ENCODE data around the gene RNF183.

RNF183 gene

DNA sequence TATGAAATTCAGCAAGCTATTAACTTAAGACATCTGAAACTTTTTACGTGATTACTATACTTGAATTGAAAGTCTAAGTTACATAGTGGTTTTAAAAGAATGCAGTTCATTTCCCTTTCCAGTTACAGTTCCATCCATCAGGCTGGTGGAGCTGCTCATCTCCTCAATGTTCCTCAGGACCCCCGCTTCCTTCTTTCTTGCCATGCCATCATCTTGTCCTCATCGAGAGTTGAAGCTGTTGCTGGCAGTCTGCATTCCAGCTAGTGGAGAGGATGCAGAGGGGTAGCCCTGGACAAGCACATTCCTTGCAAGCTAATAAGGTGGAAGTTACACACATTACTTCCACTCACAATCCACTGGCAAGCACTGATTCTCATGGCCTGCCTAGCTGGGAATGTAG lies 8.8 kb upstream of the RNF183 start:
- H3K9ac ChIP-seq (ENCODE audit: low read depth, low read length, poor library complexity) = no peak overlapping the region
- H2BK120ac ChIP-seq (ENCODE audit: low read depth, low read length) = no peak overlapping the region
- no peak overlapping the region for H3K18ac ChIP-seq (ENCODE audit: low read length)
- H3K36me3 ChIP-seq (replicated peaks in 1 of 2; ENCODE audit: control insufficient read depth in 2 of 2, insufficient read depth in 2 of 2, low read length in 2 of 2) = no peaks in the 10 kb centered on the region
- WGBS, 2 donors (ENCODE audit: extremely low coverage in 2 of 2, insufficient read length in 2 of 2, insufficient replicate concordance in 1 of 2) = no CpG with 5 or more reads among the region's 3 CpGs
- peaks cover 2 to 13% of the 10 kb centered on the region in 2 donors for H3K4me1 ChIP-seq (ENCODE audit: control insufficient read depth in 2 of 2, insufficient read depth in 1 of 2, low read depth in 1 of 2, low read length in 2 of 2)
- H3K4me2 ChIP-seq (ENCODE audit: insufficient read depth, low read length, poor library complexity, severe bottlenecking) = no peak overlapping the region
- H2BK5ac ChIP-seq (ENCODE audit: low read length) = no peak overlapping the region
- no peak overlapping the region for H3K27ac ChIP-seq (replicated peaks; ENCODE audit: low read length)
- no peak overlapping the region for H4K91ac ChIP-seq (ENCODE audit: low read depth, low read length, poor library complexity)
- no peak overlapping the region for H3K23ac ChIP-seq (ENCODE audit: low read depth, low read length, poor library complexity)
- H4K8ac ChIP-seq (ENCODE audit: low read depth, low read length) = no peak overlapping the region
- H3K9me3 ChIP-seq (replicated peaks in 1 of 2; ENCODE audit: control insufficient read depth in 2 of 2, insufficient read depth in 1 of 2, low read depth in 1 of 2, low read length in 2 of 2) = no peaks in the 10 kb centered on the region
- no peak overlapping the region for H2AK5ac ChIP-seq (ENCODE audit: low read depth, low read length)
- H3K79me1 ChIP-seq (ENCODE audit: low read depth, low read length) = no peaks in the 10 kb centered on the region
- H3K4me3 ChIP-seq (ENCODE audit: low read length in 2 of 2) = no peak overlapping the region
- DNase-seq (ENCODE audit: low spot score) = no peak
- no peak overlapping the region for H2BK12ac ChIP-seq (ENCODE audit: low read length)
- no peak overlapping the region for H3K4ac ChIP-seq (ENCODE audit: low read length)
- H2BK15ac ChIP-seq (ENCODE audit: low read length) = no peak overlapping the region
- H3K27me3 ChIP-seq (ENCODE audit: control insufficient read depth in 3 of 3, insufficient read depth in 3 of 3, low read depth in 1 of 3, low read length in 3 of 3) = peaks cover 0 to 2% (median 0%) of the 10 kb centered on the region in 3 experiments
- H3K14ac ChIP-seq (ENCODE audit: low read length) = no peak overlapping the region
- H2AFZ ChIP-seq (ENCODE audit: low read length) = no peak overlapping the region

DNA sequence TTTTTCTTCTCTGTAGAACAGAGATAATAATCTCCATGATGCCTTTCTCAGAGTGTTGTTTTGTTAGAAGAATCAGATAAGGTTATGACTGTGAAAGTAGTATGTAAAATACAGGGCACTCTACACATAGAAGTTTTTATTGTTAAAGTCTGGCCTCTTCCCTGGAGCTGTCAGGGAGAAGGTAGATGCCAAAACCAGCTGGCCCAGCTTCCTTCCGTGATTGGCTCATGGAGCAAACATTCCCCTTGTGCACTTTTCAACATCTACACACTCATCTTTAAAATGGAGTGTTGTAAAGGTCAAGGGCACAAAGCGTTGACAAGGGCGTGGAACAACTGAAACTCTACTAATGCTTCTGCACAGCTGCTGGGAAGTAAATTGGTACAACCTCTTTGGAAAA lies 7.4 kb upstream of the RNF183 start:
- Histone ChIP-seq H3K4ac (ENCODE audit: low read length) (no peak overlapping the region), H2AFZ (ENCODE audit: low read length) (no peak overlapping the region), H3K9ac (ENCODE audit: low read depth, low read length, poor library complexity) (no peak overlapping the region), H2BK12ac (ENCODE audit: low read length) (no peak overlapping the region), H3K14ac (ENCODE audit: low read length) (no peak overlapping the region), H3K36me3 (replicated peaks in 1 of 2; ENCODE audit: control insufficient read depth in 2 of 2, insufficient read depth in 2 of 2, low read length in 2 of 2) (no peaks in the 10 kb centered on the region), H3K27ac (replicated peaks; ENCODE audit: low read length) (no peak overlapping the region), H3K4me3 (ENCODE audit: low read length in 2 of 2) (peak overlapping the region in 1 of 2 donors; percentile 25), H3K4me1 (ENCODE audit: control insufficient read depth in 2 of 2, insufficient read depth in 1 of 2, low read depth in 1 of 2, low read length in 2 of 2) (peaks cover 0 to 8% of the 10 kb centered on the region in 2 donors), H4K8ac (ENCODE audit: low read depth, low read length) (no peak overlapping the region), H3K18ac (ENCODE audit: low read length) (no peak overlapping the region), H2BK120ac (ENCODE audit: low read depth, low read length) (no peak overlapping the region), H3K79me1 (ENCODE audit: low read depth, low read length) (no peaks in the 10 kb centered on the region), H3K9me3 (replicated peaks in 1 of 2; ENCODE audit: control insufficient read depth in 2 of 2, insufficient read depth in 1 of 2, low read depth in 1 of 2, low read length in 2 of 2) (no peaks in the 10 kb centered on the region), H2BK5ac (ENCODE audit: low read length) (no peak overlapping the region), H2AK5ac (ENCODE audit: low read depth, low read length) (no peak overlapping the region), H2BK15ac (ENCODE audit: low read length) (no peak overlapping the region), H3K23ac (ENCODE audit: low read depth, low read length, poor library complexity) (no peak overlapping the region), H3K4me2 (ENCODE audit: insufficient read depth, low read length, poor library complexity, severe bottlenecking) (no peak overlapping the region), H3K27me3 (ENCODE audit: control insufficient read depth in 3 of 3, insufficient read depth in 3 of 3, low read depth in 1 of 3, low read length in 3 of 3) (peaks cover 0 to 2% (median 0%) of the 10 kb centered on the region in 3 experiments), H4K91ac (ENCODE audit: low read depth, low read length, poor library complexity) (no peak overlapping the region)
- no peak for DNase-seq (ENCODE audit: low spot score)
- WGBS, 2 donors (ENCODE audit: extremely low coverage in 2 of 2, insufficient read length in 2 of 2, insufficient replicate concordance in 1 of 2) = no CpG with 5 or more reads among the region's 3 CpGs

DNA sequence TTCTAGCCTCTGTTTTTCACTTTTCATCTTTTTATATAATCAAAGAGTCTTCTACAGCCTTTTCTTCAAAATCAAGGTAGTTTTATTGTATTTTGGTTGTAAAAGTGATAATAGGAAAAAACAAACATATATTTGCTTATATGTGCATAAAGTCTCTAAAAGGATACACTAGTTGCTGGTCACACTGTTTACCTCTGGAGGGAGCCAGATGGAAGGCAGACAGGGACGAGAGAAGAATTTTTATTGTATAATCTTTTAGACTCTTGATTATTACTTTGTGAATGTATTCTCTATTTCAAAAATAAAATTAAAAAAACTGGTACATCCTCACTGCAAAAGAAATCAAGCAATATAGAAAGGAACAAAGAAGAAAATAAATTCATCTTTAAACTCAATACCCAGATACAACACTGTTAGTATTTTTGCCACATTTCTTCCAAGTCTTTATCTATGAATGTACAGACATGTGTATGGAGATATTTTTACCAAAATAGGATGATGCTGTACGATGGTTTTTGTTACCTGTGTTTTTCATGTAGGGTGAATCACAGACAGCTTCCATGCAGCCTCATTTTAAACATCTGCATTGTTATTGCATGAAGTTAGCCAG lies 6.1 kb upstream of the RNF183 start:
- no peak overlapping the region for H3K23ac ChIP-seq (ENCODE audit: low read depth, low read length, poor library complexity)
- no peak overlapping the region for H3K14ac ChIP-seq (ENCODE audit: low read length)
- no peak overlapping the region for H3K9ac ChIP-seq (ENCODE audit: low read depth, low read length, poor library complexity)
- DNase-seq (ENCODE audit: low spot score) = no peak
- H2BK12ac ChIP-seq (ENCODE audit: low read length) = no peak overlapping the region
- no peak overlapping the region for H2AK5ac ChIP-seq (ENCODE audit: low read depth, low read length)
- H2BK120ac ChIP-seq (ENCODE audit: low read depth, low read length) = no peak overlapping the region
- H2BK5ac ChIP-seq (ENCODE audit: low read length) = no peak overlapping the region
- H3K9me3 ChIP-seq (replicated peaks in 1 of 2; ENCODE audit: control insufficient read depth in 2 of 2, insufficient read depth in 1 of 2, low read depth in 1 of 2, low read length in 2 of 2) = no peaks in the 10 kb centered on the region
- H3K27ac ChIP-seq (replicated peaks; ENCODE audit: low read length) = no peak overlapping the region
- H2BK15ac ChIP-seq (ENCODE audit: low read length) = no peak overlapping the region
- no peak overlapping the region for H4K8ac ChIP-seq (ENCODE audit: low read depth, low read length)
- peaks cover 0 to 2% (median 0%) of the 10 kb centered on the region in 3 experiments for H3K27me3 ChIP-seq (ENCODE audit: control insufficient read depth in 3 of 3, insufficient read depth in 3 of 3, low read depth in 1 of 3, low read length in 3 of 3)
- no peak overlapping the region for H3K4me2 ChIP-seq (ENCODE audit: insufficient read depth, low read length, poor library complexity, severe bottlenecking)
- no peaks in the 10 kb centered on the region for H3K79me1 ChIP-seq (ENCODE audit: low read depth, low read length)
- no peaks in the 10 kb centered on the region for H3K36me3 ChIP-seq (replicated peaks in 1 of 2; ENCODE audit: control insufficient read depth in 2 of 2, insufficient read depth in 2 of 2, low read length in 2 of 2)
- no peak overlapping the region for H3K4ac ChIP-seq (ENCODE audit: low read length)
- H3K4me1 ChIP-seq (ENCODE audit: control insufficient read depth in 2 of 2, insufficient read depth in 1 of 2, low read depth in 1 of 2, low read length in 2 of 2) = peaks cover 0 to 4% of the 10 kb centered on the region in 2 donors
- H4K91ac ChIP-seq (ENCODE audit: low read depth, low read length, poor library complexity) = no peak overlapping the region
- H3K4me3 ChIP-seq (ENCODE audit: low read length in 2 of 2) = no peak overlapping the region
- H2AFZ ChIP-seq (ENCODE audit: low read length) = no peak overlapping the region
- H3K18ac ChIP-seq (ENCODE audit: low read length) = no peak overlapping the region
- no CpG with 5 or more reads among the region's 2 CpGs for WGBS, 2 donors (ENCODE audit: extremely low coverage in 2 of 2, insufficient read length in 2 of 2, insufficient replicate concordance in 1 of 2)

DNA sequence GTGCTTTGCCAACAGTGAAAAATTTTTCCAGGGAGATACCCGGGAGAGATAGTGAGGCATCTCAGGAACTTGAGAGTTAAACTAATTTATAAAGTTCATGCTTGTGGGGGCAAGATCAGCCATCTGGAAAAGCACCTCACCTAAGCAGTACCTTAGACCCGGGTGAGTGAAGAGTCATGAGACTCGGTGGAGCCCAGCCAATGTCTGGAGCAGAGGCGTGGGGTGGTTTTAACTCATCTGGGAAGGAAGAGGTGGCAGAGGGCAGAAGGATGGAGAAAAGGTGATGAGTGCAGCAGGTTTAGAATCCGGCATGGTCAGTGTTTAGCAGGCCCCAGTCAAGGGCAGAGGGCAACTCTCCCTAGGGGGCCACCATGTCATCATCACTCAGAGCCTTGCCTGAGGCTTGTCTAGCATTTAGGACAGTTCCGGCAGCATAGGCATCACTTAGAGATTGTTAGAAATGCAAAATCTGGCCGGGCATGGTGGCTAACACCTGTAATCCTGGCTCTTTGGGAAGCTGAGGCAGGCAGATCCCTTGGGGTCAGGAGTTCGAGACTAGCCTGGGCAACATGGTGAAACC lies 4.3 kb upstream of the RNF183 start:
- Histone ChIP-seq H3K4ac (ENCODE audit: low read length) (no peak overlapping the region), H3K9me3 (replicated peaks in 1 of 2; ENCODE audit: control insufficient read depth in 2 of 2, insufficient read depth in 1 of 2, low read depth in 1 of 2, low read length in 2 of 2) (no peaks in the 10 kb centered on the region), H2BK120ac (ENCODE audit: low read depth, low read length) (no peak overlapping the region), H3K4me2 (ENCODE audit: insufficient read depth, low read length, poor library complexity, severe bottlenecking) (no peak overlapping the region), H3K4me1 (ENCODE audit: control insufficient read depth in 2 of 2, insufficient read depth in 1 of 2, low read depth in 1 of 2, low read length in 2 of 2) (peaks cover 2 to 7% of the 10 kb centered on the region in 2 donors), H3K36me3 (replicated peaks in 1 of 2; ENCODE audit: control insufficient read depth in 2 of 2, insufficient read depth in 2 of 2, low read length in 2 of 2) (no peaks in the 10 kb centered on the region), H3K4me3 (ENCODE audit: low read length in 2 of 2) (no peak overlapping the region), H2BK12ac (ENCODE audit: low read length) (no peak overlapping the region), H3K14ac (ENCODE audit: low read length) (no peak overlapping the region), H3K9ac (ENCODE audit: low read depth, low read length, poor library complexity) (peak overlapping the region; percentile 26), H3K18ac (ENCODE audit: low read length) (no peak overlapping the region), H4K91ac (ENCODE audit: low read depth, low read length, poor library complexity) (no peak overlapping the region), H3K27ac (replicated peaks; ENCODE audit: low read length) (no peak overlapping the region), H2BK15ac (ENCODE audit: low read length) (no peak overlapping the region), H2AFZ (ENCODE audit: low read length) (no peak overlapping the region), H2AK5ac (ENCODE audit: low read depth, low read length) (no peak overlapping the region), H3K79me1 (ENCODE audit: low read depth, low read length) (no peaks in the 10 kb centered on the region), H3K27me3 (ENCODE audit: control insufficient read depth in 3 of 3, insufficient read depth in 3 of 3, low read depth in 1 of 3, low read length in 3 of 3) (peaks cover 0 to 2% (median 0%) of the 10 kb centered on the region in 3 experiments), H2BK5ac (ENCODE audit: low read length) (no peak overlapping the region), H3K23ac (ENCODE audit: low read depth, low read length, poor library complexity) (no peak overlapping the region), H4K8ac (ENCODE audit: low read depth, low read length) (no peak overlapping the region)
- no CpG with 5 or more reads among the region's 8 CpGs for WGBS, 2 donors (ENCODE audit: extremely low coverage in 2 of 2, insufficient read length in 2 of 2, insufficient replicate concordance in 1 of 2)
- no peak for DNase-seq (ENCODE audit: low spot score)
